Astrocyte of the spinal cord (primary cell): ENCODE results near the gene MRPL18.
"Not testable (repeated sequence)": the region's sequence is repeated elsewhere in the genome, so short reads cannot be mapped to it uniquely, and the experiment has no call there.

Source experiments
- DNase-seq: peaks from one replicate; pipeline ENCODE4 v3.0.0; 2011; ENCODE audit warnings: low read depth, low spot score
- H3K4me3 ChIP-seq: 2 replicates; pipeline ENCODE4 v1.5.1; 2011; ENCODE audit warnings: low read depth, mild to moderate bottlenecking, low read length, moderate library complexity
- in situ Hi-C: cut with HindIII; loops from 2 replicates; pipeline ENCODE4 v1.10.0; 2017; ENCODE audit warnings: low sequenced_read_pairs
- TF ChIP-seq, protein P1 (sequence below): IDR thresholded peaks from 2 replicates; pipeline ENCODE4 v1.5.1; 2012; ENCODE audit warnings: low read depth, mild to moderate bottlenecking, low read length, inconsistent platforms

MRPL18 gene

GRCh38 chr6:159790956-159791598, 810 bp downstream of the MRPL18 start:
- H3K4me3 ChIP-seq, result peak overlapping the region; percentile 96
- TF ChIP-seq, protein P1, sequence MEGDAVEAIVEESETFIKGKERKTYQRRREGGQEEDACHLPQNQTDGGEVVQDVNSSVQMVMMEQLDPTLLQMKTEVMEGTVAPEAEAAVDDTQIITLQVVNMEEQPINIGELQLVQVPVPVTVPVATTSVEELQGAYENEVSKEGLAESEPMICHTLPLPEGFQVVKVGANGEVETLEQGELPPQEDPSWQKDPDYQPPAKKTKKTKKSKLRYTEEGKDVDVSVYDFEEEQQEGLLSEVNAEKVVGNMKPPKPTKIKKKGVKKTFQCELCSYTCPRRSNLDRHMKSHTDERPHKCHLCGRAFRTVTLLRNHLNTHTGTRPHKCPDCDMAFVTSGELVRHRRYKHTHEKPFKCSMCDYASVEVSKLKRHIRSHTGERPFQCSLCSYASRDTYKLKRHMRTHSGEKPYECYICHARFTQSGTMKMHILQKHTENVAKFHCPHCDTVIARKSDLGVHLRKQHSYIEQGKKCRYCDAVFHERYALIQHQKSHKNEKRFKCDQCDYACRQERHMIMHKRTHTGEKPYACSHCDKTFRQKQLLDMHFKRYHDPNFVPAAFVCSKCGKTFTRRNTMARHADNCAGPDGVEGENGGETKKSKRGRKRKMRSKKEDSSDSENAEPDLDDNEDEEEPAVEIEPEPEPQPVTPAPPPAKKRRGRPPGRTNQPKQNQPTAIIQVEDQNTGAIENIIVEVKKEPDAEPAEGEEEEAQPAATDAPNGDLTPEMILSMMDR, result no peak
- DNase-seq, result no peak
- in situ Hi-C loops, result no loop called here

DNA sequence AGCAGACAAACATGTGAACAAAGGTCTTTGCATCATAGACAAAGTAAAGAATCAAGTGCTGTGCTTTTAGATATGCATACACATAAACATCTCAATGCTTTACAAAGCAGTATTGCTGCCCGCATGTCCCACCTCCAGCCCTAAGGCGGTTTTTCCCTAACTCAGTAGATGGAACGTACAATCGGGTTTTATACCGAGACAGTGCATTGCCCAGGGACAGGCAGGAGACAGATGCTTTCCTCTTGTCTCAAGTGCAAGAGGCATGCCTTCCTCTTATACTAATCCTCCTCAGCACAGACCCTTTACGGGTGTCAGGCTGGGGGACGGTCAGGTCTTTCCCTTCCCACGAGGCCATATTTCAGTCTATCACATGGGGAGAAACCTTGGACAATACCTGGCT, 4.7 kb downstream of the MRPL18 start:
- in situ Hi-C loops, DNase-seq: not testable (repeated sequence)

DNA sequence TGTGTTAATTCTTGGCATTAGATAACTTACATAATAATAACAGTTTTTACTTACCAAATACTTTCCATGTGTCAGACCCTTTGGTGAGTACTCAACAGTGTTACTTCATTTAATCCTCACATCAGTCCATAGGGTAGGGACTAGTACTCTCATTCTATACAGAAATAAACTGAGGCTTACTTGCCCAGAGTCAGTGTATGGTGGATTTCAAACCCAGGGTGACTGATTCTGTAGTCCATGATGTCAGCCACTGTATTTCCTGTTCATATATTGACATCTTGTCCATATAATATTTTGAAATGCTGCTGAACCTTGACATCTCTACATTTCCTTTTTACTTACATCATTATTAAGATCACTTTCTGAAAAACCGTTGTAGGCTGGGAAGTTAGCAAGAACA, 7.3 kb downstream of the MRPL18 start:
- no peak overlapping the region for H3K4me3 ChIP-seq
- in situ Hi-C loops, result no loop called here
- DNase-seq, result no peak
- TF ChIP-seq, protein P1, result no peak

More for the DNA sequence above, 4.7 kb downstream of the MRPL18 start:
- H3K4me3 ChIP-seq, result not testable (repeated sequence)

DNA sequence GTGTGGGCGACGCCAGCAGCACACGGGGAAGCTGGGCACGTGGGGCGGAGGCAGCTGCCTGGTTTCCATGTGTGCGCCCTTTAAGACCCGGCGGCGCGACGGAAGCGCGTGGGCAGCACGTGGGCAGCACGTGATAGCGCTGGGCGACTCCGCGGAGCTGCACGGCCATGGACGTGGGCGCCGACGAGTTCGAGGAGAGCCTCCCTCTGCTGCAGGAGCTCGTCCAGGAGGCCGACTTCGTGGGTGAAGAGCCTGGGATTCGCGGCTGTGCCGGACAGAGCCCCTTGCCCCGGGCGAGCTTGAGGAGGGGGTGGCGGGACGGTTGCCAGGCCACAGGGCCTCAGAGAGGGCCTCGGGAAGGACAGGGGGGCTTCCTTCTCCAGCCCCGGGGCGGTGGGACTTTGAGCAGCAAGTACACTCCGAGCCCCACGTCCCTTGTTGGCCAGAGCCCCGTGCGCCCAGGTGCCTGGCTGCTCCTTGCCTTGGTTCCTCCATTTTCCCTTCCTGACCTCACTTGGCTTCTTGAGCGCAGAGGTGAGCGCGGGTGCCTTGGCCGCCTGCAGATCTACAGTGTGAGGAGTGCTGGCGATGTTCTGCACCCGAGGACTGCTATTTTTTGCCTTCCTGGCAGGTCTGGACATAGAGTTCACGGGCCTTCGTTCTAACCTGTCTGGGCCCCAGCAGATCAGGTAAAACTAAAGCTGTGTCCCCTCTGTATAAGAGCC, 10.0 kb downstream of the MRPL18 start, which contains the start of gene PNLDC1:
Gene PNLDC1, plus strand, starts transcription at position 136 of the 725 bp plus-strand sequence. Its CDS starts 32 bp downstream, at position 168.
- H3K4me3 ChIP-seq, result no peak within 1 kb of the TSS
- no peak for DNase-seq
- in situ Hi-C loops, result no loop called here
- TF ChIP-seq, protein P1, result no peak

- DNase-seq, result no peak
- in situ Hi-C loops, result no loop called here
Measured at GRCh38 chr6:159801935-159802334, 11.7 kb downstream of the MRPL18 start.

GRCh38 chr6:159804504-159804903, 14.2 kb downstream of the MRPL18 start:
- in situ Hi-C loops, result no loop called here
- H3K4me3 ChIP-seq, result no peak overlapping the region
- TF ChIP-seq, protein P1, result no peak
- no peak for DNase-seq

More at GRCh38 chr6:159801935-159802334, 11.7 kb downstream of the MRPL18 start:
- TF ChIP-seq, protein P1, result no peak
- no peak overlapping the region for H3K4me3 ChIP-seq

- in situ Hi-C loops, result no loop called here
- H3K4me3 ChIP-seq, result no peak overlapping the region
- no peak for DNase-seq
- TF ChIP-seq, protein P1, result no peak
Measured at GRCh38 chr6:159805440-159806020, 15.3 kb downstream of the MRPL18 start.
